HG03571 (cell line): Measurements from ENCODE around the gene HS3ST3A1.
"Not testable (repeated sequence)": the region's sequence is repeated elsewhere in the genome, so short reads cannot be mapped to it uniquely, and the experiment has no call there.

Experiments used
- ATAC-seq: cut with Tn5 transposase; IDR thresholded peaks from one replicate; pipeline ENCODE4 v1.9.1; 2021; ENCODE audit not compliant: unreplicated experiment

HS3ST3A1 gene

GRCh38 chr17:13576661-13577526 lies 24.8 kb downstream of the HS3ST3A1 start:
- ATAC-seq = no peak

DNA sequence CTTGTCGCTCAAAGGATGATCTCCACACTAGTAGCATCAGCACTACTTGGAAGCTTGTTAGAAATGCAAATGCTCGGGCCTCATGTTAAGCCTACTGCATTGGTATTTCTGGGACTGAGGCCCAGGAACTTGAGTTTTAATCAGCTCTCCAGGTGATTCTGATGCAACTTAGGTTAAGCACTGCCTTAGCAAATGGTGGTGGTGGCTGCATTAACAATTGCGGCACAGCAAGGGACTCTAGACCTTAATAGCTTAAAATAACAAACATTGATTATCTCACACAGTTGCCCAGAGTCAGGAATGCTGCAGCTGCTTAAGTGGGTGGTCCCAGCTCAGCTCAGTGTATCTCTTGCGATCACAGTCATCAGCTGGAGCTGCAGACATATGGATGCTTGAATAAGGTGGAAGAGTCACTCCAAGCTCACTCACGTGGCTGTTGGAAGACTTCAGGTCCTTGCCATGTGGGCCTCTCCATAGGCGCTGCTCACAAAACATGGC lies 25.8 kb downstream of the HS3ST3A1 start:
- no peak for ATAC-seq

- ATAC-seq = no peak
Observed at GRCh38 chr17:13575466-13575865, 26.3 kb downstream of the HS3ST3A1 start.

- ATAC-seq = no peak
Observed at GRCh38 chr17:13572581-13572980, 29.1 kb downstream of the HS3ST3A1 start.

DNA sequence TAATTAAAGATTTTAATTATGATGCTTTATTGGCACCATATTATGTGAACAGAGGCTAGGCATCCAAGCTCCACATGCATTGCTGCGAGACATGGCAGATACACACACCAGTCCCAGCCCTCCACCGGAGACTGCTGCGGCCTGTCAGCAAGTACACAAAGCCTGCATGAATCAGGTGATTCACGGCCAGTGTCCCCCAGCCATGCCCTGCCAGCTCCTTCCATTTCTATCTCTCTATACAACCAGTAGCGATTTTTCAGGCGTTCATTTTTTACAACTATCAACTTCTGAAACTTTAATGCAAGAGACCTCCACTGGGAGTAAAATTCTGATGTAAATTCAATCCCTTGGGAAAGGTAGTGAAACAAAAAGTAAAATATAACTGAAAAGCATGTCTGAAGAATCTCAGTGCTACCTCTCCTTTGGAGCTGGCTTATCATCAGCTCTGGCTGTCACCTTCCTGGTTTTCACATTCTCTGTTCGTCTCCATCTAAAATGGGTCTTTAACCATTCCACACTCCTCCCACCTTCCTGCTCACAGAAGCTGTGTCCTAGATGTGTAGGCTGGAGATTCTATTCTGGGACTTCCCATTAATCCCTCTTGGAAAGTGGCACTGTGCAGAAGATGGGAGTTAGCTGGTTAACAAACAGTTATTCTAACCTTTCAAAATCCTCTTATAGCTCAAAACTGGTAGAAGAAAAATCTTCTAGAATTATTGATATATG lies 32.2 kb downstream of the HS3ST3A1 start:
- ATAC-seq = no peak

DNA sequence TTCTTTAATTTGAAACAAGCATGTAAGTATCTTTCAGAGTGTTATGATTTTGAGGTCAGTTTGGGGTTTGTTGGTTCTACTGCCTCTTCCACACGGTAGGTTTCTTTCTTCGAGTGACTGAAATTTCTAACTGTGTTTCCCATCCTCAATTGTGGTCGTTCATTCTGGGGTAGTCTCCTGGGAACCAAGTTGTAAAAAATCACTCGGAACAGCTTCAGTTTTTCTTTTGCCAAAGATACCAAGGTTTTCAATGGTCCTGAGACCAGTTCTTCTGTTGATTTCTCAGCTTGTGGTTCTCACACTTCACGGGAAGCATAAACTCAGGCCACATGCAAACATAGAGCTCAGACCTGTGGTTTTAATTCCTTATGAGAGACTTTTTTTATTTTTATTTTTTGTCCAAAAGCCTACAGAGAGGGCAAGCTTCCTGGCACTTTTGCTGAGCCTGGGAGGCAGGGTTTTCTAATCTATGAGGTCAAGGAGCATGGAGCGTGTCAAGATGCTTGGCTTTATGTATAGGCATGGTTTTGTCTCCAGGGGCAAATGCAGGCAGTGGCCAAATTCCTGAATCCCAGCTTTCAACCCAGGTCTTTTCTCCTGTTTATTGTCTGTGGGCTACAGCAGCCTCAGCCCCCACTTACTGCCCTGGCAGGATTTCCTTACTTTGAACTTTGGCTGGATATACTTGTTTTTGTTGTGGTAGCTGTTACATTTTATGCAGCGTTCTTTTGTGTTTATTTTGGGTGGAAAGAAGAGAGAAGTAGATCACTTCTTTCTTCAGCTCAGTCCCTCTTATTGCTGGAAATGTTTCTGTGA lies 32.9 kb downstream of the HS3ST3A1 start:
- no peak for ATAC-seq

DNA sequence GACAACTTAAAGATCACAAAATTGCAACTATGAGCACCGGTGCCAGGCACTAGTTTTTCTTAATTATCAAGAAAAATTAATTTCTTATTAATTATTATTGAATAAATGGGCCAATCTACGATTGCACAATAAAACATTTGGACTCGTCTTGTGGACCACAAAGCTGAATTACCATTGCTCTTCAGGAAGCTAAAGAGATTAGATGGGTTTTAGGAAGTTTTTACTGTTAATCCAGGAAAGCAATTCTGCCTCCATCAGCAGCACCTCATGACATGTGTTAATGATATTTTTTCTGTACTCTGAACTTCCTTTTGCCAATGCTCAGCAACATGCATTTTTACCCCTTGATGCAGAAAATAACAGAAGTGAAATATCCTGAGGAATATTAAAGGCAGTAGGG lies 37.9 kb downstream of the HS3ST3A1 start:
- ATAC-seq = no peak

- no peak for ATAC-seq
Observed at GRCh38 chr17:13562271-13562800, 39.4 kb downstream of the HS3ST3A1 start.

DNA sequence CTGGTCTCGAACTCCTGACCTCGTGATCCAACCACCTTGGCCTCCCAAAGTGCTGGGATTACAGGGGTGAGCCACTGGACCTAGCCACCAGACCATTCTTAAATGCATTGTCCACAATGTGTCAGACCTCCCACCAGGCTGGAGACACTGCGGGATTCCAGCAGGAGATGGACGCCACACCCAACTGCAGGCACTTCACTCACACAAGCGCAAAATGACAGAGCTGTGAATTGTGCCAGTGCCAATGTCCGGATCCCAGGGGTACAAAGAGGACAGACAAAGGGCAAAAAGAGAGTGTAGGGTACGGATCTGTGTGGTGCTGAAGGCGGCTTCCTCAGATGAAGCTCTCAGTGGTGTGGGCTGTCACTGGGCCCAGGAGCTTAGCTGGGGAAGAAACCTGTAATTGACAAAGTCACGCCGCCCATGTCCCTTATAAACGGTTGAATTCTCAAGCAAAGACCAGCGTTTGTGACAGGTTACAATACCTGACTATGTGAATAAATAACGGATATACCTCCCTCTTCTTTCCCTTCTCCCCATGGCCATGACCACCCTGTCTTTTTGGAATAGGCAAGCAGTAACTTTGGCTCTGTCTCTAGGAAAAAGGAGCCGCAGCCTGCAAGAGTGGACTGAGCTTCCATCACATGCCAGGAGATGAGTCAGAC lies 40.0 kb downstream of the HS3ST3A1 start:
- ATAC-seq = no peak

DNA sequence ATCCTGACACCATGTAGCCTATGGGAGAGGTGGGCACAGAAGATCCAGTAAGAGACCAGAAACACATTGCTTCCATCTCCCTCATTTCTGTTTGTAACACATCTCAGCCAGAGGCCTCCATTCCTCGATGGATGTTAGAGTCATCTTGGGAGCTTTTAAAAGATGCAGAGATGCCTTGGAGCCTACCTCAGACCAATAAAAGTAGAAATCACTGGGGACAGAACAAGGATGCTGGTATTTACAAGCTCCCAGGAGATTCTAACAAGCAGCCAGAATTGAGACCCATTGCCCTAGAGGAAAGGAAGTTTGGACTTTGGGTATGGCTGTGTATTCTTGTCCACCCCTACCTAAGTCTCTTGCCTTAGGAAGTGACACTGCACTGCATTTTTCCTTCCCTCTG lies 40.8 kb downstream of the HS3ST3A1 start:
- ATAC-seq = no peak

GRCh38 chr17:13558588-13558987 lies 43.1 kb downstream of the HS3ST3A1 start:
- ATAC-seq = no peak

DNA sequence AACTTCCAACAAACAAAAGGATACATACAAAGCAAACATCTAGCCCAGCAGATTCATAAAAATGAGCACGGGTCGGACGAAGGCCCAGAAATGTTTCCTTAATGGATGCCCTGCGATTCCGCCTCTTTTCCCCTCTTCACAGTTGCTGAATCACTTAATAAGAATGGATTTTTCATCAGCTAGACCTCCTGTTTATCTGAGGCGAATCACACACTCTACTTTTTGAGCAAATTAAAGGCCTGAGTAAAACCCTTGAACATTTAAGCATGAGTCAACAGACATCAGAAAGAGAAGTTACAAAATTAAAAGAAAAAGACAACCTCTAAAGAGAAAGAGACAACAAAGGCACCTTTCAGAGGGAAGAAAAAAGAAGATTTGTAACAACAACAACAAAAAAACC lies 44.7 kb downstream of the HS3ST3A1 start:
- no peak for ATAC-seq

DNA sequence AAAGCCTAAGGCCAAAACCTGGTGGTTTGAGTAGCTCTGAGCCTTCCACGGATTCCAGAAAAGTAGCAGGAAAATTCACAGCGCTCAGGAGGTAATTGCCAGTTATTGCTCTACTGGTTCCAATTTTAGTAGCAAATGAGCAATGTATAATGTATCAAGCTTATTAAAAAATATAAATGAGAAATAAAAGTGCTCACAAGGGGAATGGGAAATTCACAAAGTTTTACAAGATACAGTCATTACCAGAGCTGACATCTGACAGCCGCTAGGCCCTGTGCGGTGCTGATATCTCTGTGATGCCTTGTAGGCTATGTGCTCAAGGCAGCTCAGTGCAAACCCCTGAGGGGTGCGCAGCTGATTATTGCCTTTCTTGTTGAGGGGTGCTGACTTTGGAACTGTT lies 47.5 kb downstream of the HS3ST3A1 start:
- ATAC-seq = no peak

DNA sequence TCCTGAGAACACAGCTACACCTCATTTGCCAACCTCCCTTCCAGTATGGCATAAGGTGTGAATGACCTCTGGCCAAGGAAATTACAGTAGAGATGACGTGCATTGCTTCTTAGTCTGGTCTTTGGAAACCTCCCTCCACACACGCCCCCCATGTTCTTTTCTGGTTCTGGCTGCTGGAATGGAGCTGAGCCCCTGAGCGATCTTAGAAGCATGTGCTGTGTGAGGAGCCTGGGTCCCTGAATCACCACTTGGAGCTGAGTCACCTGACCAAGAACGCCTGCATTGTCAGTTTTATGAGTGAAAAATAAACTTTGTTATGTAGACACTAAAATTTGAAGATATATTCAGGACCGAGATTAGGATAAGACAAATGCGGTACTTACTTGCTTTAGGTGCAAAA lies 51.4 kb downstream of the HS3ST3A1 start:
- no peak for ATAC-seq

DNA sequence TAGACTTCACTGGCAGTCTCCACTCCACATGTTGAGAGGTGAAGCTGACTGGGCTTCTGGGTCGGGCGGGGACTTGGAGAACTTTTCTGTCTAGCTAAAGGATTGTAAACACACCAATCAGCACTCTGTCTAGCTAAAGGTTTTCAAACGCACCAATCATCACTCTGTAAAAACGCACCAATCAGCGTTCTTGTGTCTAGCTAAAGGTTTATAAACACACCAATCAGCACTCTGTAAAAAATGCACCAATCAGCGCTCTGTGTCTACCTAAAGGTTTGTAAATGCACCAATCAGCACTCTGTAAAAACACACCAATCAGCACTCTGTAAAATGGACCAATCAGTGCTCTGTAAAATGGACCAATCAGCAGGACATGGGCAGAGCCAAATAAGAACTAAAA lies 53.2 kb downstream of the HS3ST3A1 start:
- ATAC-seq = not testable (repeated sequence)

- no peak for ATAC-seq
Observed at GRCh38 chr17:13546851-13547250, 54.9 kb downstream of the HS3ST3A1 start.

GRCh38 chr17:13545941-13546340 lies 55.8 kb downstream of the HS3ST3A1 start:
- ATAC-seq = no peak

DNA sequence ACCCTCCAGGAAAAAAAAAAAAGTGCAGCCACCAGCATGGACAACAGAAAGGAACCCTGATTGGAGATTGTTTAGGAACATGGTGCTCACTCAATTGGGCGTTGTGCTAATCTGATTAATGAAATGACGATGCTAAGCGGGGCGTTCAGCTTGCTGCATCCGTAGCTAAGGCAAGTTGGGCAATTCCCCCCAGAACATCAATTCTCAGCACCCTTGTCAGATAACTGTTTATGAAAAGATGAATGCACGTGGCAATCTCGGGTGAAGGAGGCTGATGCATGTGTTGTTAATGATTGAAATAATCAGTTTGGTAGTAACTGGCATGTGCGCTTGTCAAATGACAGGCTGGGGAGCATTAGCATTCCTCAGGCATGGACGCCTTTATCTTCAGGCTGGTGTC lies 57.0 kb downstream of the HS3ST3A1 start:
- ATAC-seq = no peak

- no peak for ATAC-seq
Observed at GRCh38 chr17:13544292-13544691, 57.4 kb downstream of the HS3ST3A1 start.

DNA sequence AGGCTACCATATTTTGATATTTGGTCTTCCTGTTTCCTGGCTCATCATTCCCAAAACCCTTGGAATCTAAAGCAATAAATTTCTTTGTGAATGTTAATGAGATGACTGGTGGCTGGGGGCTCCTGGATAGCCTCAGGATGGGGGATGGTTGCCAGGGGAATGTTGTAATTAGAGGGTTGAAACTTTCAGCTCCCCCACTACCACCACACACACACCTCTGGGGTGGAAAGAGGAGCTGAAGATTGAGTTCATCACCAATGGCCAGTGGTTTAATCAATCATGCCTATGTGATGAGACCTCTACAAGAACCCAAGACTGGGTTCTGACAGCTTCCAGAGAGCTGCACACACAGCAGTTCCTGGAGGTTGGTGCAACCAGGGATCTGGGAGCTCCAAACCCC lies 59.1 kb downstream of the HS3ST3A1 start:
- ATAC-seq = no peak
